ENCODE results near the gene IQCF5.

DNA sequence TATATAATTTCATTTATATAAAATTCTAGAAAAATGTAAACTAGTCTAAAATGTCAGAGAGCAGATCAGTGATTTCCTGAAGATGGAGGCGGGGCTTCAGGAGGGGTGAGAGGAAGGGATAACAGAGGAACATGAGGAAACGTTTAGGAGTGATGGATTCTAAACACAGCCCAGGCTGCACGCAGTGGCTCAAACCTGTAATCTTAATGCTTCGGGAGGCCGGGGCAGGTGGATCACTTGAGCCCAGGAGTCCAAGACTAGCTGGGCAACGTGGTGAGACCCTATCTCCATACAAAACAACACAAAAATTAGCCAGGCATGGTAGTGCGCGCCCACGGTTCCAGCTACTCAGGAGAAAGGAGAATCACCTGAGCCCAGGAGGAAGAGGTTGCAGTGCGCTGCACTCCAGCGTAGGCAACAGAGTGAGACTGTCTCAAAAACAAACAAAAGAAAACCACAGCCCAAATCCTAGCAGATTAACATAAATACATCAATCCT is 45.7 kb upstream of the IQCF5 start:
- TF ChIP-seq CEBPB (tag; IDR thresholded peaks at IDR 0.05) (no peak), BDP1 (IDR thresholded peaks at IDR 0.05; ENCODE audit: insufficient read depth, insufficient read length) (no peak)
- TF ChIP-seq, protein P1, sequence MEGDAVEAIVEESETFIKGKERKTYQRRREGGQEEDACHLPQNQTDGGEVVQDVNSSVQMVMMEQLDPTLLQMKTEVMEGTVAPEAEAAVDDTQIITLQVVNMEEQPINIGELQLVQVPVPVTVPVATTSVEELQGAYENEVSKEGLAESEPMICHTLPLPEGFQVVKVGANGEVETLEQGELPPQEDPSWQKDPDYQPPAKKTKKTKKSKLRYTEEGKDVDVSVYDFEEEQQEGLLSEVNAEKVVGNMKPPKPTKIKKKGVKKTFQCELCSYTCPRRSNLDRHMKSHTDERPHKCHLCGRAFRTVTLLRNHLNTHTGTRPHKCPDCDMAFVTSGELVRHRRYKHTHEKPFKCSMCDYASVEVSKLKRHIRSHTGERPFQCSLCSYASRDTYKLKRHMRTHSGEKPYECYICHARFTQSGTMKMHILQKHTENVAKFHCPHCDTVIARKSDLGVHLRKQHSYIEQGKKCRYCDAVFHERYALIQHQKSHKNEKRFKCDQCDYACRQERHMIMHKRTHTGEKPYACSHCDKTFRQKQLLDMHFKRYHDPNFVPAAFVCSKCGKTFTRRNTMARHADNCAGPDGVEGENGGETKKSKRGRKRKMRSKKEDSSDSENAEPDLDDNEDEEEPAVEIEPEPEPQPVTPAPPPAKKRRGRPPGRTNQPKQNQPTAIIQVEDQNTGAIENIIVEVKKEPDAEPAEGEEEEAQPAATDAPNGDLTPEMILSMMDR (IDR thresholded peaks at IDR 0.05 in 2 of 3, conservative IDR thresholded peaks at IDR 0.05 in 1 of 3; ENCODE audit: insufficient read depth in 2 of 3, low read depth in 1 of 3, low read length in 3 of 3), result no peak

All from K562 (cell line).